GM21576 (cell line): ENCODE data around the gene KCNH5.

Source experiments
- ATAC-seq: cut with Tn5 transposase; IDR thresholded peaks from one replicate; pipeline ENCODE4 v1.9.1; 2021; ENCODE audit warnings: mild to moderate bottlenecking, moderate library complexity; ENCODE audit not compliant: unreplicated experiment

The KCNH5 gene

DNA sequence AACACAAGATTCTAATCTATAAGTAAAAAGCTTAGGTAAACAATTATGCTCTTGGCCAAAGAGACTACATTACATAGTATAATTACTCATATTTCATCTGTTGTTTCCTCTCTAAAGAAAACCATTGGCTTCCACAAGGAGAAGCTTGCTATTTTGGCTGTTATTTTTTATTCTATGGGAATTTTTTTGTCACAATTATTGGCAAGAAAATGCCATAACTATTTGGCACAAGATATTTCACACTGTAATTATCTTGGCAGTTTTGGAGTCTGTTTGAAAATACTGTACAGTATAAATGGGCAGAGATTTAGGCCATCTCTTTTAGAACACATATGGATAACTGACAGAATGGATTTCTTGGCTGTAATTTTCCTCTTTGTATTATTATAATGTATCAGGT, 51.2 kb downstream of the KCNH5 start:
- no peak for ATAC-seq

DNA sequence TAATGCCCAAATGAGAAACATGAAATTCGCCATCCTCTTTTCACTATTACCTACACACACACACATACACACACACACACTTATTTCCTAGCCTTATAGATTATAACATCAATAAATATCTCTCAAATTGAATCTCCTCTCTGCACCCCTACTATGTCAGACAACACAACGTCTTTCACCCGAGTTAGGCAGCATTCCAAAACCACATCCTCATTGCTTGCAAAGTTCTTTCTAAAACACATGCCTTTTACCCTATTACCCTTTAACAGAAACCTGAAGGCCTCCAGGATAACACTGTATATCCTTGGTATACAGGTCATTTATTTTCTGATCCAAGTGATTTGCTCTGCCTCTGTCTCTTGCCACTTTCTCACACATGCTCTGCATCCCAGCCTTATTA, 56.3 kb downstream of the KCNH5 start:
- ATAC-seq, result no peak

DNA sequence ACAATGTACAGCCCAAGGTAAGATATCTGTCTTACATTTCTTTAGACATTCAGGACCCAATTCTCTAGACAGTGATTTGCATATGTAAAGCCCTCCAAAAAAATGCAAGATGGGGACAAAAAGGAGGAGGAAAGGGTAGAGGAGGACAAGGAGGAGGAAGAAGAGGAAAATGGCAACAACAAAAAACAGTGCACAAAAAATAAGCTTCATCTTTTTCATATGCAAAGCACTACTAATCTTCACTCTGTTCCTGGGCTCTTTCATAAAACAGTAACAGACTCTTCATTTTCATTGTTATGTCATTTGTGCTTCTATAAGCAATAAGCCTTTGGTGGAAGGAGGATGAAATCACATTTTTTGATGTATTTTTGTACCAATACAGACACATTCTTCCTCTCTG, 61.4 kb downstream of the KCNH5 start:
- ATAC-seq, result no peak

DNA sequence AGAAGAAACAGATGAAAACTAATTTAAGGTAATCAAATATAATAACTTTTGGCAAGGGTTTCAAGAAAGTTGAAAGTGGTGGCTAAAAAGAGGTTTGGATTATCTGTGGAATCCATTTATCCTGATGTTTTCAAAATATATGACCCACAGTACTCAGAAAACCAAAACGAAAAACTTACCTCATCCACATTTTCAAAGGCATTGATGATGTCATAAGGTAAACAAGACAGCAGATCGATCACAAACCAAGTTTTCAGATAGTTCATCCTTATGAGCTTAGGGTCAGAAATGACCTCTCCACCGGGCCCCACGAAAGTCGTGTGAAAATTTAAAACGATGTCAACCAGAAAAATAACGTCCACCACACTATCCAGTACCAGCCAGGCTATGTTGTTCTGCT, 64.6 kb downstream of the KCNH5 start:
- ATAC-seq, result no peak

DNA sequence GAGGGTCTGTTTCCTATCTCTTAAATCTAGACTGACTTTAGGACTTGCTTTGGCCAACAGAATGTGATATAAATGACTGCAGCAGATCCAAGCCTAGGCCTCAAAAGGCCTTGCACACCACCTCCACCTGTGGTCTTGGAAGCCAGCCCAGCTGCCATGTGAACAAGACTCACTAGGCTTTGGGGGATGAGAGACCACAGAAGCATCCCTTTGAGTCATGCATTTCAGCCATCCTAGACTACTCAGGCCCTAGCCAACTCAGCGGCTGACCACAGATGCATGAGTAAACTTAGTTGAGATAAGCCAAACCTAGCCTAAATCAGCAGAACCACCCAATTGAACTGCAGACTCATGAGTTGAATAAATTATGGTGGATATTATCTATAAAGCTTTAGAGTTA, 87.7 kb downstream of the KCNH5 start:
- ATAC-seq, result no peak

DNA sequence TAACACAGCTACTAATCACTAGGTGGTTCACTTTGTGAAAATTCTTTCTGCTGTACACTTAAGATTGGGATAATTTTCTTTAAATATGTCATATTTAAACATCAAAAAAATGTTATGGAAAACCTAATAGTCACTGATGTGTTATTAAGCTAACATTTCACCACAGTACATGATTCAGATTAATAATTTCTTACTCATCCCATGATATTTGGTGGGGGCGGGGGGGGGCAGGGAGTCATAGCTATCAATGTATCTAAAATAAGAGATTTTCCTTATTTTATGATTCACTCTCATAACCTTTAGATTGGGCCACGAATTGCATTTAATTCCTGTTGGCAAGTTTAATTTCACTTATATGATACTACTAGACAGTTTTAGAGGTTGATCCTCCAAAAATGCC, 88.8 kb downstream of the KCNH5 start:
- ATAC-seq, result no peak

DNA sequence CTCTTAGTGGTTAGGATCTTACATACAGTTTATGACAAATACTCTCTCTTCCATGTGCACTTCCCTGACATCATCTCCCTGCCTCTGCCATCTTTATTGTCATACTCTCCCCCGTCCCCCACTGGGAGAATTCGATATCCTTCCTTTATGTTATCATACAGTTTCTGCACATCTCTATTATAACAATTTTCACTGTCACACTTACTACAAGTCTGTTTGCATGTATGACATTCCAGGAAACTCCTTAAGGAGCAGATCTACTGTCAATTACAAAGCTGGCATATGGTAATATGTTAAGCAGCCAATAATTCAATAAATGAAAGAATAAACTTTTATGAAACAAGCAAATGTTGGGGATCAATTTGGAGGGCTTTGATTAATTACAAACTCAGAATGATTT, 91.1 kb downstream of the KCNH5 start:
- no peak for ATAC-seq

DNA sequence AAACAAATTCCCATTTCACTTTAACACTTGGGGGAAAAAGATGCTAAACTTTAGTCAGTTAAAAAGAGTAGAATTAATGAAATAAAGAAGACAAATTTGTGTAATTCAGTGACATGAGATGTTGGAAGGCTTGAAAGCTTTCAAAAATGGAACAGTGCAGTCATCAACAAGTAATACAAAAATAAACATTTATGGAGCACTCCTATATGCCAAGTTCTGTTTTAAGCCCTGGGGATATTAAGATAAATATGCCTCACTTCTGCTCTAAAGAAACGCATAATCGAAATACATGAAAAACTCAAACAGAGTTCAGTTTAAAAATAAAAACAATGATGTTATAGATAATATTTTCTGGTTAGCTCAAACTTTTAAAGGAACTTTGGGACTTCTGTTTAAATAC, 93.0 kb downstream of the KCNH5 start:
- no peak for ATAC-seq

DNA sequence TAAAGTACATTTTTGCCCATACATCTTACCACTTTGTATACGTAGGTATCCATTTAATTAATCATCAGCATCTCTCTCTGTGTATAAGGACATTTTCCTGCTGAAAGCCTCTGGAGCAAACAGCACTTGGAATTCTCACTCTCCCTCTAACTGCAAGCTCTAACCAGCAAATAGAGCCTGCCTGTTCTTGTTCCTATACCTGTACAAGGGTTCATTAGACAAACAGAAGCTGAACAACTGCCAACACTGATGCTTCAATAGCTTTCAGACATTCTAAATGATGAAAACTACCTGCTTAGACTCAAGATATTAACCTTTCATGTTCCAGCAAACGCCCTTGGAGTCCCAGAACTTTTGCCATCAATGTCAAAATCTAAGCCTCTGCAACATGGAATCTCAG, 98.0 kb downstream of the KCNH5 start:
- ATAC-seq, result no peak

DNA sequence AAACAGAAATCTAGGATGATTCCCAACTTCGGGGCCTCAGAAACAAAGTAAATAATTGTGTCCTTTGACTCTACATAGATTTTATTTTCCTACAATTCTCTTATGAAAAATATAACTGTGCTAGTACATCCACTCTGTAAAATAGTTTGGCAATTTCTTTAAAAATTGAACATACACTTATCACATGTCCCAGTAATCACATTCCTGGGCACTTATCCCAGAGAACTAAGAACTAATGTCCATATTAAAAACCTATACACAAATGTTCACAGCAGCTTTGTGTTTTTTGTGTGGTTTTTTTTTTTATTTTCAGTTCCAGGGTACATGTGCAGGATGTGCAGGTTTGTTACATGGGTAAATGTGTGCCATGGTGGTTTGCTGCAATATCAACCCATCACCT, 99.0 kb downstream of the KCNH5 start:
- no peak for ATAC-seq

DNA sequence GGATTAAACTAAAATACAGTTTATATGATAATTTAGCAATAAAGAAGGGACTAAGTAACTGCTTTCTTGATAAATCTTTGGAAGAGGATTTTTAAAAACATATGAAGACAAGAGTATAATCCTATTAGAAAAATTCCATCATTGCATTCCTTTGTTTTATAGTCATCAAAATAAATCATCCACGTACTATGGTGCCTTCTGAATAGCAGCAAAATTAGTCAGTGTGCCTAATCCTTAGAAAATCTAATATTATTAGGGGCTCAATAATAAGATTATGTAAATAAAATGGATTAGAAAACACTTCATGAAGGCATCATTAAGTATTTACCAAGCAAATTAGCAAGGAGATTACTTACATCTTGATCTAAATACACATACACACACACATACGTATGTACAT, 102.1 kb downstream of the KCNH5 start:
- ATAC-seq, result no peak

DNA sequence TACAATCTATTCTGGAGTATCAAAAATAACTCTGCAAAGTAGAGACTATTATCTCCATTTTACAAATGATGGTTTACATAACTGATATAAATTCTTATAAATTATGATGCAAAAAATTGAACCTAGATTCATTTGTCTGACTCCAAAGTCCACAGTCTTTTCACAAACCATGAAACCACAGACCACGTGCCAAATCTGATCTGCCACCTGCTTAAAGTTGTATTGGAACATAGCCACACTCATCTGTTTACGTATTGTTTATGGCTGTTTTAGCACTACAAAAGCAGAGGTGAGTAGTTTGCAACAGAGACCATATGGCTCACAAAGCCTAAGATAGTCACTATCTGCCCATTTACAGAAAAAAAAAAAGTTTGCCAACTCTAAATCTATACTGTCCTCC, 105.3 kb downstream of the KCNH5 start:
- no peak for ATAC-seq

DNA sequence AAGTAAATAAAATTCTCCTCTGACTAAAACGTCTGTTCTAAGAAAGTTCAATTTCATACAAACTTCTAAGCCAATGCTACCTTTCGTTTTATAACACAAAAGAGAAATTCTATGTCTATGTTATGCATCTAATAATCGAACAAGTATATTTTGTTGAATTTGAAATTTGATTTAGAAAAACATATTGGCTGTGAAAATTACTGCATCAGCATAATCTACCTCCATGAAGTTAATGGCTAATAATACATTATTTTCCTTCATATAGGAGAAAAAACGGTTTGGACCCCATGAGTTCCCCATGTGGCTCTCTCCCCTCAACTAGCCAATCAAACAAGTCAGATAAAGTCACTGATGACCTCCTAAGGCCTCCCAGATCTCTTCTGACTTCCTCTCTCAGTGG, 106.5 kb downstream of the KCNH5 start:
- ATAC-seq, result no peak

DNA sequence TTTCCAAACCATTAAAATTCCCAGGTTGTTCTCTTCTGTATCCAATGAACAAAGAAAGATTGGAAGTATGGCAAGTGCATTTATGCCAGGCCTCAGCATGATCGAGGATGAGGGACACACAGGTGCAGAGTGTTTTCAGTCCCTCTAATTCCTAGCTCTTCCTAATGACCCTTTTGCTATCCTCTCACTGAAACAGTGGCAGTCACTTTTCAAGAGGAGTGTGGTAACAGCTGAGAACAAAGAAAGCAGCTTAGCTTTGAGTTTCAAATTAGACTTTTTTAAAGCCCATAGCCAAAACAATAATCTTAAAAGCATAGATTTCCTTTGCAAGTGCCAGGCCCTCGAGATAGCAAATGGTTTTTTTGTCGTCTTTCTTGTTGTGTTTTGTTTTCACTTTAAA, 110.8 kb downstream of the KCNH5 start:
- ATAC-seq, result no peak

DNA sequence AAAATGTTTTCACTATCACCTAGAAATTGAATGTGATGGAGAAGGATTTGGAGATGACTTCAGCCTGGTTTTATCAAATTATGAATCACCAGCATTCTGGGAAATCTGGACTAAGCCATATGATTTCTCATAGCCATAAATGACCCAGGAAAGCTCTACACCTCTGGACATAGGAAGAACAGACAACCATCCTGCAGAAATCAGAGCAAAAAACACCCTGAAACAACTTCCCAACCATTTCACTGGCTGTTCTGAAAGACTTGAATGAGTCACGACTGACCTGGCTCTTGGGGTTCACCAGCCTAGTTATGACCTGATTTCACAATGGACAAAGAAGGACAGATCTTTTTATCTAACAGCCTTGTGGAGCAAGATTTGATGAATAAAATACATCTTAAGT, 123.8 kb downstream of the KCNH5 start:
- no peak for ATAC-seq

DNA sequence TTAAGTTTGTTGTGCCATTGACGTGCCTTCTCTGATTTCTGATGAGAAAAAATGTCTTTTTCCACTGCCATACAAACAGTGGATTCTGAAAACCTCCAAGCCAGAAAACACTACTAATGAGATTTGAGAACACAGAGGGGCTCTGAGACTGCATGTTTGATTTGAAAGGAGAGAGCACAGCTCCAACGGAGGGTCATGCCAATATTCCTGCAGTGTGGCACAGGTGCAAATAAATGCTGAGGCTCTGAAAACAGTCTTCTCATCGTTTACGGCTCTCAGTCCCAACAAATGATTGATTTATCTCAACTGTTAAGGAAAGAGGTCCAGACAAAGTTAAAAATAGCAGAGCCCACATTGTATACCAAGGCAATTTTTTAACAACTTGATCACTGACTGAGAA, 128.7 kb downstream of the KCNH5 start:
- no peak for ATAC-seq

DNA sequence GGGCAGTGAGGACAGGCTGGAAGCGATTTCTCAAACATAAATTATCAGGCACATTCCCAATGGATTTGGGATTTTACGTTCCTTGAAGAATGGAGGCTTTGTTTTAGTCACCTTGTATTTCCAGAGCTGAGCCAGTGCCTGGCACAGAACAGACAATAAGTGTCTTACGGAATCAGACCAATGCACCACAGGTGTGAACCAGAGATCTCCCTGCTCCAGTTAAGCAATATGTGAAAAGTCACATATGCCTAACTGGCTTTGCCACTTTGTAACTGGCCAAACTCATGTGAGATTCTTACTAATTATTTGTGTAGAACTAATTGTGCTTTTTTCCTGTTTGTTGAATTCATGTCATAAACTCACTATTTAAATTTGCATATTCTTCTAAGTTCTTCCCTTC, 130.4 kb downstream of the KCNH5 start:
- no peak for ATAC-seq

DNA sequence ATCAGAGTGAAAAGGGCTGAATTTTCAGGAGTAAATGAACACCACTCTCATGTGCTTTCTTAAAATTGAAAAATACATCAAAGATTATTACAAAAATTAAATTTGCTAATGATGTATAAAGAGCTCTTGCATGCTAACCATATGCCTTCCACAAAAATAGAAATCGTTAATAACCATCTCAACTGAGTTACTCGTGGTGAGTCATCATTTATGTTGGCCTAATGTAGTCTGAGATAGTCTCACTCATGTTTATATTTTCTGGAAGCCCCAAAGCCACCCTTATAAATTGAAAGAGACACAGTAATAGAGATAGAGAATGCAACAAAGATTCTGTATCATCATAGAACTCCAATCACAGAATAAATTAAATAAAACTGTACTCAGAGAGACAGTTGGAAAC, 131.2 kb downstream of the KCNH5 start:
- ATAC-seq, result no peak

DNA sequence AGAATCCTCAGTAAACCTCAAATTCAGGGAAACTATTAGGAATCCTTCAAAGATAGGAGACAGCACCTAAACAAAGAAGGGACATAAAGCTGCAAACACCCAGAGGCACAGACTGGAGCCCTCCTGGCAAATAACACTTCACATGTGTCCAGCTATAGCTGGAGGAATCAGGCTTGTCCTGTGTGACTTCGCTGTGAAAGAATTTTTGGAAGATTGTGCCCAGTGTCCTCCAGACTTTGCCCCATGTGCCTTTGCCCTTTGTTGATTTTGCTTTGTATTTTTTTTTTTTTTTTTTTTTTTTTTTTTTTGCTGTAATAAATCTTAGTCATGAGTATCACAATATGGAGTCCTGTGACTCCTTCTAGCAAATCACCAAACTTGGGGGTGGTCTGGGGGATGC, 136.8 kb downstream of the KCNH5 start:
- no peak for ATAC-seq

DNA sequence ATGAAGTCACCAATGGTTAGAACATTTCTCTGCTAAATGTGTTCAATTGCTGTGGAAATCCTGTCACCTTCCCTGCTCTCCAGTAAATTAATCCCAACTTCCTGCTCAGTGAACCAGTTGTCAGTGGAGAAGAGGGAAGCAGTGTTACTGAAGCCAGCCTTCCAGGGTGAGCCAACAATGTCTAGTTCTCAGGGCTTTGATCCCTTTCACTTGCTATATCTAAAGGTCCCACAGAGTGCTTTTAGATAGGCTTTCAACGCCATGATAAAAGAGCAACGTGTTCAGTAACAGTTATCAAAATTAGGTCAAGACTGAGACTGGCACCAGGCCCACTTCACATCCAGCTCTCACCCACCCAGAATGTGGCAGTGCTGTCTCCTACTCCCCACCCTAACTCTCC, 139.7 kb downstream of the KCNH5 start:
- ATAC-seq, result no peak

DNA sequence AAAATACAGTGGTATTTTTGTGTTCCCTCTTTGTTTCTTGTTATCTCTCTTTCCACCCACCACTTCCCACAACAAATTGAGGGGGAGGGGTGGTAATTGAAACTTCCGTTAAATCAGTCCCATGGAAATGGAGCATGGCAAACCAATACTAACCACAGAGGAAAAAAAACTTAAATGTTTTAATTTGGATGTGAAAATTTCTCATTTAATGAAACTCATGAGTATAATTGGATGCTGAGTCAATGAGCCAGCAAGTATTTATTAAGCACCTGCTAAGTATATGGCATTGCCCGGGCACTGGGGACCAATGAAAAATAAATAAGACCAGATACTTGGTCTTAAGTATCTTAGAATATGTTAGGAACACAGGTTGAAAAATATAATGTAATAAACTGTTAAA, 147.5 kb downstream of the KCNH5 start:
- ATAC-seq, result no peak

DNA sequence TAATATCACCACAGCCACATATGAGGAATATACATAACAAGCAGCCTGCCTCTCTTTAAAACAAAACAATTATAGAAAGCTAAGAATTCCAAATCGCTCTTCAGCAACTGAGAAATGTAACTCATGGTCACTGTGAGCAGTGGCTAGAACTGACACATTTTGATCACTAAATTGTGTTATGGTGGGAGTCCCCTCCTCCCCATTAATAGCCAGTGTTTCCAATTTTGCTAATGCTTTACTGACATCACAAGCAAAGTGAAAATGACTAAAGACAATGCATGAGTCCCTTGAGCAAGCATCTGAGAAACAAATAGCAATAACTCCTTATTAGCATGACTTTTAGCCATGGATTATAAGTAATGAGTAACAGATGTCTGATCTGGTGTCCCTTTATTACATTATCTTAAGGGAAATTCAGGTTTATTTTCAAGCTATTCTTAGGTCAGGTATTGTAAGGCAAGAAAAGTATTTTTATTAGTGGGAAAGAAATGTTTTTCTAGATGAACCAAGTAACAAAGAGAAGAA, 148.3 kb downstream of the KCNH5 start:
- ATAC-seq, result no peak

DNA sequence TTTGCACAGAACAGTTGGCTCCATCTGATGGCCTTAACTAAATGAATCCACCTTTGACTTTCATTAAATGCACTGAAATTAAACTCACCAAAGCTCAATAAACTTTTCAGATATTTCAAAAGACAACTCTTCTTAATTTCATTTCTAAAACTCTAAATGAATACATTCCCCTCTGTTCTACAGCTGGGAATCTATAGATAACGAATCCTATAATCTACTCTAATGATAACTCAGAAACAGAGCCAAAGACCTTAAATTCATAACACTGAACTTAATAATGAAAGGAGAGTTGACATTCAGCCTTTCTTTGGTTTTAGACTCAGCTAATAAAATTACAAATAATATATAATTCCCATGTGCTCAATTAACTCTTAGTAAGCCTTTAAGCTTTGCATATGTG, 150.5 kb downstream of the KCNH5 start:
- no peak for ATAC-seq

DNA sequence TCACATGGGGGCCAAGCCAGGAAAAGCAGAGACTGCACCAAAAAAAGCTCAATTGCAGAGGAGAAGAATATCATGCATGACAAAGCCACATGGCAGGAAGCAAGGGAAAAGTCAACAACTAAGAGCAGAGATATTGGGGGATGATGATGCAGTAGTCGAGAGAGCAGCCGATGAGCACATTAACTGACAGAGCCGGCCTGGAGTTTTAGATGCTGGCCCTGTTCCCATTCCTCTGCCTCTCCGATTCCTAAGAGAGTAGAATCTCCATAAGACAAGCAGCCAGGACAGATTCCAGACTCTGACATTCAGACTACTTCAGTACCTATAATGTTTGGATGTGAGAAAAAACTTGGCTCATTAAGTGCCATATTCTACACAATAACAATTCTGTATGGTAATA, 155.9 kb downstream of the KCNH5 start:
- ATAC-seq, result no peak
